Activated naive CD8-positive, alpha-beta T cell treated with anti-CD3 and anti-CD28 coated beads, Interleukin-2, amount 50 U/mL, for 16 hours (primary cell): ENCODE data around the gene SCAF11.

ENCODE experiments used
- DNase-seq: peaks from one replicate; pipeline ENCODE4 v3.0.0-alpha.2; 2020; ENCODE audit warnings: low read depth, low spot score

Gene SCAF11

DNA sequence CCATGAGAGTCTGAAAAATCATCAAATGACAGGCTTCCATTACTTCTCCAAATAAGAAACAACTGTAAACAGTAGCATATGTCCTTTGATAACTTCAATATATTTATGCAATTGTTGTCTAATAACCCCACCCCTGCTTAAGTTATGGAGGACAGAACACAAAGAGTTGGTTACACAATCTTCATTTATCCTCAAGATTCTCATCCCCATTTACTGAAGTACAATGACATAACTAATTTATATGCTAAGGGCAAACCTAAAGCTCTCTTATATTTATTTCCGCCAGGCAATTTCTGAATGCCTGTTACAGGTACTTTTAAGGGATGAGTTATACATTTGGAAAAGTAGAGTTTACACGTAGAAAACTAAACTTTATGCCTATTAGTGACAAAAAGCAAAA is 12.3 kb downstream of the SCAF11 start:
- no peak for DNase-seq

DNA sequence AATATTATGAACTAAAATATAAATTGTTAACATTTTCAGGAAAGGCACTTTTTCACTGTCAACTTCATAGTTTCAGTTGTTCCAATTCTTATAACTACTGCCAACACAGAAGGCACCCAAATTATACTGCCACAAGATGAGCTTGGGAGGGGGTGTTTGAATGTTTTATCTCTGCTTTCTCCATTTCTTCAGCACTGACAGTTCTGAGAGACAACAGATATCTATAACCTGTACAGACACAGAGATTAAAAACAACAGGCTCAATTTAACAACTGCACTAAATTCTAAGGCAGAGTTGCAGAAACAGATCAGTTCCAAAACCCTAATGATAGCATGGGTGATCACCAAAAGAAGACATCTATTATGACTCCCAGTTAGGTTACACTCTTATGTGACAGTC is 12.8 kb downstream of the SCAF11 start:
- no peak for DNase-seq

DNA sequence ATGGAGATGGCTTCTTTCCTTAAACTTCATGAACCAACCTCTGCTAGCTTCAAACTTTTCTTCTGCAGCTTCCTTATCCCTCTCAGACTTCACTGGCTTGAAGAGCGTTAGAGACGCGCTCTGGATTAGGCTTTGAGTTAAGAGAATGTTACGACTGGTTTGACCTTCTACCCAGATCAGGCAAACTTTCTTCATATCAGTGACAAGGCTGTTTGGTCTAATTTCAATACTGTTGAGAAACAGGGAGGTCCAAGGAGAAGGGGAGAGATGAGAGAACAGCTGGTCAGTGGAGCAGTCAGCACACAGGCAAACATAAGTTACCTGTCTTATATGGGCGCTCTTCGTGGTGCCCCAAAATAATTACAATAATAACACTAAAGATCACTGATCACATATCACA is 14.9 kb downstream of the SCAF11 start:
- DNase-seq: no peak

DNA sequence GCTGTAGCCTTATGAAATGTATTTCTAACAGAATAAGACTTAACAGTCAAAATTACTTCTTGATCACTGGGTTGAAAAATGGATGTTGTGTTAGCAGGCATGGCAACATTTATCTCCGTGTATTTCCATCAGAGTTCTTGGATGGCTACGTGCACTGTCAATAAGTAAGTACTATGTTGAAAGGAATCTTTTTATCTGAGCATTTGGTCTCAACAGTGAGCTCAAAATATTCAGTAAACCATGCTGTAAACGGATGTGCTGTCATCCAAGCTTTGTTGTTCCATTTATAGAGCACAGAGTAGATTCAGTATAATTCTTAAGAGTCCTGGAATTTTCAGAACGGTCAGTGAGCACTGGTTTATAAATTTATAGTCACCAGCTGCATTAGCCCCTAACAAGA is 15.5 kb downstream of the SCAF11 start:
- DNase-seq: no peak

DNA sequence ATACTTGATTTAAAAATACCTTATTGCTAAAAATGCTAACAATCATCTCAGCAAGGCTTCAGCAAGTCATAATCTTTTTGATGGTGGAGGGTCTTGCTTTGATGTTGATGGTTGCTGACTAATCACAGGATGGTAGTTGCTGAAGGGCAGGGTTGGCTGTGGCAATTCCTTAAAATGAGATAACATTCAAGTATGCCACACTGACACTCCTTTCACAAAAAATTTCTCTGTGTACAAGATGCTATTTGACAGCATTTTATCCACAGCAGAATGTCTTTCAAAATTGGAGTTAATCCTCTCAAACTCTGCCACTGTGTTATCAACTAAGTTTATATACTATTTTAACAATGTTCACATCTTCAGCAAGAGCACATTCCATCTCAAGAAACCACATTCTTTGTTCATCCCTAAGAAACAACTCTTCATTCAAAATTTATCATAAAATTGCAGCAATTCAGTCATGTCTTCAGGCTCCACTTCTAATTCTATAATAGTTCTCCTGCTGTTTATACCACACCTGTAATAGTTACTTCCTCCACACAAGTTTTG is 16.1 kb downstream of the SCAF11 start:
- DNase-seq: no peak

DNA sequence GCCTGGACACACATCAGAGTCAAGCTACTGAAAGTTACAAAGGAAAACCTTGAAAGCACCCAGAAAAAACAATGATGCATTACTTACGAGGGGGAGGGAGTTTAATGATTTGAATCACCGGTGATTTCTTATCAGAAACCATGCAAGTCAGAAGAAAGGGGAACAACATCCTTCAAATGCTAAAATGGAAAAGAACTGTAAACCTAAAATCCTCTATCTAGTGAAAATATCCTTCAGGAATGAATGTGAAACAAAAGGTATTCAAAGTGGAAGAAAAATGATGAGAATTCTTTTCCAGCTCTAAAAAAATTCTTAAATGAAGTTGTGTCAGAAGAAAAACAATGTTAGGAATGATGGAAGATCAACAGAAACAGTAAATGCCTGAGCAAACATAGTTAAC is 16.8 kb downstream of the SCAF11 start:
- no peak for DNase-seq

DNA sequence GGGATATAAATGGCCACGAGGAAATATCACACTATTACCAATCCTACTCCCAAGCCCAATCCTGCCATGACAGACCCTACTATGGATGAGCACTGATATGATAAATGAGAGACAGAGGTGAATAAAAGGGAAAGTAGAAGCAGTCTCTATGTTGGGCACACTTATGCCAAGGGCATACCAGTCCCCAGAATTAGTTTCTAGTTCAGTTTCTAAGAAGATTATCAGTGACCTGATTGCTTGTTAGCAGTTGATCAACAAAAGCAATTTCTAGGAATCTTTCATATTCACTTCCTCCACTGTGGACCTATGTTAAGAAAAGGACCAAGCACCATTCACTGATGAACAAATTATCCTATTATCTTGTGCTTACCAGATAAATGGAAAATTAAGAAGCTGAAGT is 20.0 kb downstream of the SCAF11 start:
- DNase-seq: no peak

DNA sequence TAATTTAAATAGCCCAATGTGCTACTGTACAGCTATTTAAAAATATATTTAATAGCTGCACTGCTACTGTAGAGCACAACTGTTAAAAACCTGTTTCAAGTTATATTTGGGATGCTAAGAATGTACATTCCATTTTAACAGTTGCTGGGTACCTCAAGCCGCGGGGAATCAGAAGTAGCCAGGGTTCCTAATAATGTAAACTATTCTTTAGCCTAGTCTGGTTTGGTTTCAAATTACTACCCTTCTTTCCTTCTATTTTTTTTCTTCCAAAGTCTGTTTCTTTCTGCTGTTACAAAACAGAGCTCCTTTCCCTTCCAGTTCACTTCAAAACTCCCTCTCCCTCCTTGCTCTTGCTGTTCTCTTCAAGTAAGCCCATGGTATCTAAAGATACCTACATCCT is 21.3 kb downstream of the SCAF11 start:
- no peak for DNase-seq

DNA sequence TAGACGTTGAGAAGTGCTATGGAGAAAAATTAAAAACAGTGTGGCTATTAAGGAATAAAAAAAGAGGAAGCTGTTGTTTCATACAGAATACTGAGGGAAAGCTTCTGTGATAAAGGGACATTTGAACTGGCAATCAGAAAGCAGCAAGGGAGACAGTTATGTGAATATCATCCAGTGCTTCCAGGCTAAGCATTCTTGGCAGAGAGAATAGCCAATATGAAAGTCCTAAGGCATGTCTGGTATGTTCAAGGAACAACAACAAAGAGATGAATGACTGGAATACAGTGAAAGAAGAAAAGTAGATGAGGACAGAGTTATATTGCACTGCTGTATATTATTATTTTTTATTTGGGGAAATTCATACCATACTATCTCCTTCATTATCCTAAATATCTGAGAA is 23.9 kb downstream of the SCAF11 start:
- no peak for DNase-seq

DNA sequence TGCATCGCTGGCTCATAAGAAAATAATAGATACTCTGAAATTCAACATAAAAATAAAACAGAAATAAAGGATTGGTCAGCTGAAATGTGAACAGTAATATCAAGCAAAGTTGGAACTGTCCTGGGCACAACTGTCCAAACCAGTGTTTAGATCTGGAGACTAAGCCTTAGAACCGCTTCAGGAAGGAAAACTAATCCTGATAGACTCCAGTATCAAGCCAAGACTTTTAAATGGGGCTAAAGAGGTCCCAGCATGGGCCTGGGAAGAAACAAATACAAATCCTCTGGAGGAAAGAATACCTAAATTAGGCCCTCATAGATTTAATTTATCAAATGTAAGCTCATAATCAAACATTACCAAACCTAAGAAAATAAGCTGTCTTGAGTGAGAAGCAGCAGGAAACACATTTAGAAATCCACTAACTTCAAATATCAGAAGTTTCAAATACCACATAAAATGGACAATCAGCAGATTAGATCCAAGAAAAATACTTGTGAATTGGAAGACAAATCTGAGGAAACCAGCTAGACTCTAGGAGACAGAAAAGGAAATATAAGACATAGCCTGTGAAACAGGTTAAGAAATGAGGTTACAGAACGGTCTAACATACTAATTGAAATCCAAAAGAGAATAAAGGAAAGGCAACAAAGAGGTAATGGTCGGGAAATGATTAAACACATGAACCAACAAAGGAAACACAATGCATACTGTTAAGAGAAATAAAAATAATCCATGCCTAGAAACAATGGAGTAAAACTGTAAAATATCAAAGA is 27.6 kb downstream of the SCAF11 start:
- no peak for DNase-seq

DNA sequence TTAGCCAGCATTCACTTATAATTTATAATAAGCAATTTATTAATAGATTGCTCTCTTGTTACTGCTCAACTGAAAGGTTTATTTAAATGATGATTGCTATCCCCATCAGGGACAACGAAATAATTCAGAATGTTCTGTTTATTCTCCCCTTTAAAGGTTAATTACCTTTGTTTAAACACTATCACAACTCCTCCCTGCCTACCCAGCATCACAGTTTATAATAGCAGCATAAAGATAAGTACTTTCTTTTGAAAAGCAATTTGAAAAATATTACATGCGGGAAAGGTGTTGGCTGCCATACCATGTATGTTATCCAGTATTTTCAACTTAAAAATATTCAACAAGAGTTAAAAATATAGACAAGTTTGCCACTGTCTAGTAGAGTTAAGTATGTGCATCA is 30.6 kb downstream of the SCAF11 start:
- DNase-seq: no peak

DNA sequence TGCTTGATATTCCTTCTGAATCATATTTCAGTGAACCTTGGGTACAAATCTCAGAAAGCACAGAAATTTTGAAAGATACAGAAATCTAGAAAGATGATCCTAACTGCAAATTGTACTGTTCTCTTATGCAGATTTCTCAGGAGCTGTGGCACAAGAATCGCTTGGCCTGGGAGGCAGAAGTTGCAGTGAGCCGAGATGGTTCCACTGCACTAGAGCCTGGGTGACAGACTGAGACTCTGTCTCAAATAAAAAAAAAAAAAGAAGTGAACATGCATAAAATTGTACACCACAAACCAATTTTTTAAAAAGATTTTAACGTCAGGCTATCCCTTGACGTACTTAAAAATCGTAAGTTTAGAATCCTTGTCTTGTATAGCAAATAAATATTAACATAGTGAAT is 31.3 kb downstream of the SCAF11 start:
- DNase-seq: no peak

DNA sequence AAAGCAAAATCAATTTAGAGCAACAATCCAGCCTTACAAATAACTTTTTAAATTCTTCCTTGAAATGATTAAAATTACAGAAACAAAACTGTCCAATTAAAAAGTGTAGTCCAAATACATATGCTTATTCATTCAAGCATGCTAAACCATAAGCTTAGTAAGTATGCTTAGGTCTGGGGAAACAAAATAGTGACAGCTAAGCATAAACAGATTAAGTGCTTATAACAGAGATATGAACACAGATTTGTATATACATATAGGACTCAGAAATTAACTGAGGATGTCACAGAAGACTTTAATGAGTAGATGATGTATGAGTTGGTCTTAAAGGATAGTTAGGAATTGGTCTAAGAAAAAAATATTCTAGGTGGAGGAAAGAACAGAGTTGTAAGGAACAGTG is 41.8 kb downstream of the SCAF11 start:
- no peak for DNase-seq

DNA sequence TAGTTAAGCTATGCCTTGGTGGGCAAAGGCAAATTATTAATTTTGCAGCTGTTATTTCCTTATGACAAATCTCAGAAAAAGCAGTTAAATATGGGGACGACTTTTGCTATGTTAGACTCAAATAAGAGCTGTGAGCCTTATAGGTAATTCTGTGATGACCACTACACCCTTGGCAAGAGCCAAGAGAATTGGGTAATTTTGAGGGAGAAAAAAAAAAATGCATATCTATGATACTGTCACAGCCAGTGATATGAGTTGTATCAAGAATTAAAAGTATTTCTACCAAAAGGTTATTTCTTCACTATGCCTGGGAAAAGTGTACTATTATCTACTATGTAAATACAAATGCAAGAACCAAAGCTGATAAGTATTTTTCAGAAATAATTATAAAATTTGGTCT is 43.9 kb downstream of the SCAF11 start:
- DNase-seq: no peak

DNA sequence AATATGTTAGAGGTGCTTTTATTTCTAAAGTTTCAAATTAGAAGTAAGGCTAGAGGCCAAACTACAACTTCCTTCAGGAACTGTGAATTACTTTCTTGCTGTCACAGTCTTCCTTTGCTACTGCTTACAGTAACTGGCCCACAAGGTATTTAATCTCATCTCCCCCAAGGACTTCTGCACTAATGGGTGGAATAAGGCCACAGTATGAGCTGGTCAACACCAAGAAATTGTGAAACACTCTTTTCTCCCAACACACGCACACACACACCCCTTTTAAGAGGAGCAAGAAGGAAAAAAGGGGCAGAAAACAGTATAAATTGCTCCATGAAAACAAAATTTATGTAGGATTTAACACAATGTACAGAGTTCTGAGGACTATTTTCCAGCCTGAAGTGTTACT is 45.6 kb downstream of the SCAF11 start:
- DNase-seq: no peak

DNA sequence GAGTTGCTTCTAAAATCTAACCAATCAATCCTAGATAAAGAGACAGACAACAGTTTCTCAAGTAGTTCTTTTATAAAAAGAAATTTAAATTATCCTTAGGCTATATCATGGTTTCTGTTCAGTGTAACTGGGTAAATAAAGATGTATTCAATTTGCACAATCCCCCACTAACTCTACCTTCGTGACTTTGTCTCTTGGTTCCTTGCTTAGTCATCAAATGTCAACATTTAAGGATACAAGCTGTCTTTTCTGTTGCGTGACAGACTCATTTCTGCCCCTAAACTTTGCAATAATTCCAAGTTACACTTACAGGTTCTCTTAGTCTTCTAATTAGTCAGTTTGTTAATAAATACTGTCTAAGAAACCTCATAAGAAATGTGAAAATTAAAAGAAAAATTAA is 50.6 kb downstream of the SCAF11 start:
- no peak for DNase-seq

DNA sequence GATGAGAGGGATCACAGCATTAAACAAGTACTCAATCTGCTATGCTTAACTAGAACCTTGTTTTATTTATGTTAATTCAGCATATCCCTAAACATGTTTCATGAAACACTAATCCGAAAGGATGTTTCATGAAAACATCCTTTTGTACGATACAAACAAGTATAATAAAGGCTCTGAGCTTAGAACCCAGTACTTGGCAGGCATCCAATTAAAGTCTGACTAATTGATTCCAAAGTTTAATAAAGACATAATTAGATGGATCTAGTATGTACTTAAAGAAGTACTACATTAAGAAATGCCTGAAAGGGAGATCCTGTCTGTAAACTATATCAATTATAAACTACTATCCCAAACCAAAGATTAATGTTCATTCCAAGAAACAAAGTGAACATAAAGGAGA is 51.8 kb downstream of the SCAF11 start:
- DNase-seq: no peak

DNA sequence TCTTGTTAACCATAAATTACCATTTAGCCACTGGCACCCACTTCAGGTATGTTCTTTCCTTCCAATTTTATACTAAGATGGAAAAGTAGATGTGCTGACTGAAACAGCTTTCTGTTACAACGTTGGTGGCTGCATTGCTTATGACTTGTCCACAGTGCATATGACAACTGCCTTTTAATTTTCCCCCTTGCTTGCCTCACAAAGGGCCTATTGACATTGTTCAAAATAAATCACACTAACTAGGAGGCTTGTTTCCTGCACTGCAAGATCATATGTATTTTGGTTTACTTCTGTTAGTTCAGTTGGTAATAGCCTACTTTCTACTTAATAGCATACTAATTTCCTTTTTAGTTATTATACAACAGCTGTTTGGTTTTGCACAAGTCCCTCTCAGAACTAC is 55.4 kb downstream of the SCAF11 start:
- no peak for DNase-seq

DNA sequence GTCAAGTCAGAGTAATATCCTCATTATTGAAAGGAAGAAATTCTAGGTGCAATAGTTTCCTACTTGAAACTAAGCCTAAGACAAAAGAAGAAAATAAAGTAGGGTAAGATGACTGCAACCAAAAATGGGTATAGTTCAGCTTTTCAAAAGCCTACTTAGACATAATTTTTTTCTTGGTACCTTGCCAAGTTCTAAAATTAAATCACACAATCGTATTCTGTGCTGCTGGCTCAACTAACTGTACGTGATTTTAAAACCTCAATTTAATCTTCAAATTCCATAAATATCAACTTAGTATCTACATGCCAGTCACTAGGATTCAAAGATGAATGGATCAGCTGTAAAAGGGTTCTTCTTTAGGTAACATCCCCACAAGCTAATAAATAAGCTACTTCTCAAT is 56.9 kb downstream of the SCAF11 start:
- DNase-seq: no peak

DNA sequence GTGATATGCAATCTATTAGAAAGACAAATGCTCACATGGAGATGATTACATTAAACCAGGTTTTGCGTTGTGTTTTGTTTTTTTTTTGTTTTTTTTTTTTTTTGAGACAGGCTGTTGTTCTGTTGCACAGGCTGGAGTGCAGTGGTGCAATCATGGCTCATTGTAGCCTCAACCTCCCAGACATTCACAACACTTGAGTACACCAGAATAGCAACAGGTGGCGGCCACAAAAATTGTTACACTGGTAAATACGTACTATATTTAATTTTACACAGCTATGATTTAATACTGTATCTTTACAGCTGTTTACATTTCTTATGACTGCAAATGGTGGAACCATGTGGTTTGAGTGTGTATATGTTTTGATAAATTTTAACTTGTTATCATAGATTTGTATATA is 60.0 kb downstream of the SCAF11 start:
- no peak for DNase-seq

DNA sequence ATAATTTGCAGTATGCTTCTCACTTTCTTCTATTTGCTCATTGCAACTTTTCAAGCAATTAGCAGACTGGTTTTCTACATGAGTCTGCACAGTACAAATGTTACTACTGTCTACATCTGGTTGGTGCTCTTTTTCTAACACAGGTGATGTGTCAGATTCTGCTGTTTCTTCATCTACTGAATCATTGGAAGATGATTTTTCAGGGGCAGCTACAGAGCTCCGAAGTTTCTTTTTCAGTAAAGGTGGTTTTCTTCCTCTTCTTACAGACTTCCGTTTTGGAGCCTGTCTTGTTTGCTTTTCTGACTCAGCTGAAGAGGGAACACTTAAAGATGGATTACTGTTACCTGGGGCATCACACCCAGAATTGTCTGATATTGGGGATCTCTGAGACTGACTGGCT is 62.1 kb downstream of the SCAF11 start:
- no peak for DNase-seq

DNA sequence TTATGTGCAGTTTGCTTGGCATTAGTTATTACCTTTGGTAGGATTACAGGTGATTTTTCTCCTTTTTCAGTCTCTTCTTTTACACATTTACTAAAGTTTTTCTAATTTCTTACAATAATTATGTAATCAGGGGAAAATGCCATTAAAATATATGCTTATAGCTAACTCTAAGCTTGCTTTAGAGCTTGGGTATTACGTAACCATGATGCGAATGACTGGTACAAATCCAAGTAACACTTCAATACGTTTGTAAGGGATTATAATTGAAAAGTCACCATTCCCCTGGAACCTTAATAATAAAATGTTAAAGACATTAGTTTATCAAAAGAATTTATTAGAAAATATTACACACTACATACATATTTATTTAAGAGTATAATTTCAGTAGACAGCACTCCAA is 71.6 kb downstream of the SCAF11 start:
- no peak for DNase-seq

DNA sequence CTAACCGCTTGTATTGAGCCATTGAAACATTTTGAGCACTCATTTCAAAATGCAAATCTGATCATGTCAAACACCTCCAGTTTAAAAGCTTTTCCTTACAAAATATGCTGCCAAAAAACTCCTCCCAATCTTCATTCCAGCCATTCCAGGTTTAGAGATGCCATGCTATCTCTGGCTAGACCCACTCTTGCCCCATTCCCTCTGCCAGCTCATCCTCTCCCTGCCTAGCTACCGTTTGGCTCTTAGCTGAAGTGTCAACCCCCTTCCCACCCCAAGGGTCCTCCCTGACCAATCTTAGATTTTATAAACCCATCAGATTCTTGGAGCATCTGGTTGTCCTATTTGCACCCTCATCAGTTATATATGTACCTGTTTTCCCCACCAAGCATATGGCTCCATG is 75.0 kb downstream of the SCAF11 start:
- no peak for DNase-seq

DNA sequence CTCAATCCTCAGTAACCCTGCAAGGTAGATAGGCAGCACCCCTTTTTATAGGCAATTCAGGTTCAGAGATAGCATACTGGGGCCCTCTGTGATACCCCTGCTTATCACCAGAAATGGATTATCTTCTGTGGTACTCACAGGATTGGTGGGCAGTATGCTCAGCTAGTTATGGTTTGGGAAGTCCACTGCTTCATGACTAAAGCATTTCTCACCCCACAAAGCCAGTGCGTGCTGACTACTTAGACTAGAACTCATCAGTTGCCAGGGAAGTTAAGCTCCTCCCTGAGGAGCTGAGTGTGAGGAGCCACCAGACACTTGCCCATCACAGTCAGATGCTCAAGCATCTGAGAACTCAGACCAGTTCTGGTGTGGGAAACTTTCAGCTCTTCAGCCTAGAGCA is 76.3 kb downstream of the SCAF11 start:
- DNase-seq: no peak
